GM21381 (cell line): ENCODE data around the gene ALK.
A peak's percentile ranks its signal among the peaks of the same experiment; 100 is the strongest.

ENCODE experiments used
- ATAC-seq: cut with Tn5 transposase; IDR thresholded peaks from one replicate; pipeline ENCODE4 v1.9.1; 2021; ENCODE audit warnings: mild to moderate bottlenecking, moderate library complexity; ENCODE audit not compliant: unreplicated experiment

Gene ALK

GRCh38 chr2:29345236-29345635 lies 576.1 kb downstream of the ALK start:
- no peak for ATAC-seq

- ATAC-seq, result no peak
These were observed 577.6 kb downstream of the ALK start for GRCh38 chr2:29343830-29344229.

- no peak for ATAC-seq
These were observed 584.8 kb downstream of the ALK start for GRCh38 chr2:29336341-29337241.

- ATAC-seq, result no peak
These were observed 586.0 kb downstream of the ALK start for GRCh38 chr2:29335396-29335795.

GRCh38 chr2:29334706-29335105 lies 586.7 kb downstream of the ALK start:
- no peak for ATAC-seq

- ATAC-seq, result no peak
These were observed 588.8 kb downstream of the ALK start for GRCh38 chr2:29332540-29332939.

GRCh38 chr2:29329899-29330298 lies 591.5 kb downstream of the ALK start:
- ATAC-seq, result no peak

- ATAC-seq, result no peak
These were observed 594.5 kb downstream of the ALK start for GRCh38 chr2:29326926-29327325.

GRCh38 chr2:29325544-29325943 lies 595.8 kb downstream of the ALK start:
- no peak for ATAC-seq

GRCh38 chr2:29323961-29324360 lies 597.4 kb downstream of the ALK start:
- no peak for ATAC-seq

GRCh38 chr2:29323301-29323700 lies 598.1 kb downstream of the ALK start:
- no peak for ATAC-seq

GRCh38 chr2:29322011-29322410 lies 599.4 kb downstream of the ALK start:
- no peak for ATAC-seq

- no peak for ATAC-seq
These were observed 603.4 kb downstream of the ALK start for GRCh38 chr2:29317801-29318485.

GRCh38 chr2:29317077-29317517 lies 604.3 kb downstream of the ALK start:
- peak; percentile 45 for ATAC-seq

GRCh38 chr2:29314816-29315571 lies 606.4 kb downstream of the ALK start:
- peak; percentile 79 for ATAC-seq

- no peak for ATAC-seq
These were observed 609.9 kb downstream of the ALK start for GRCh38 chr2:29311458-29311857.

GRCh38 chr2:29310650-29311348 lies 610.6 kb downstream of the ALK start:
- ATAC-seq, result no peak

GRCh38 chr2:29309090-29310029 lies 612.0 kb downstream of the ALK start:
- ATAC-seq, result peak; percentile 74

- no peak for ATAC-seq
These were observed 613.0 kb downstream of the ALK start for GRCh38 chr2:29308366-29308765.

GRCh38 chr2:29307519-29307918 lies 613.9 kb downstream of the ALK start:
- no peak for ATAC-seq
